NCI-H2196 treated with DMSO at 0.1 percent for 48 hours (cell line): ENCODE results near the gene CCND1.
"Not testable (repeated sequence)": the region's sequence is repeated elsewhere in the genome, so short reads cannot be mapped to it uniquely, and the experiment has no call there.

Source experiments
- DNase-seq: peaks from one replicate; lab custom pipeline; 2025; ENCODE audit not compliant: unreplicated experiment; lab: John Stamatoyannopoulos, UW

CCND1 gene

GRCh38 chr11:69617682-69618081, 23.3 kb upstream of the CCND1 start:
- DNase-seq: no peak

- no peak for DNase-seq
Observed at GRCh38 chr11:69618237-69618636, 22.7 kb upstream of the CCND1 start.

- DNase-seq: no peak
Observed at GRCh38 chr11:69620683-69621290, 20.2 kb upstream of the CCND1 start.

GRCh38 chr11:69622097-69622681, 18.8 kb upstream of the CCND1 start:
- not testable (repeated sequence) for DNase-seq

- no peak for DNase-seq
Observed at GRCh38 chr11:69624293-69624692, 16.7 kb upstream of the CCND1 start.

- DNase-seq: no peak
Observed at GRCh38 chr11:69625476-69625875, 15.5 kb upstream of the CCND1 start.

GRCh38 chr11:69627551-69627950, 13.4 kb upstream of the CCND1 start:
- DNase-seq: no peak

GRCh38 chr11:69630017-69630416, 10.9 kb upstream of the CCND1 start:
- DNase-seq: no peak

GRCh38 chr11:69630424-69630823, 10.5 kb upstream of the CCND1 start:
- DNase-seq: no peak

GRCh38 chr11:69632900-69633299, 8.1 kb upstream of the CCND1 start:
- no peak for DNase-seq

GRCh38 chr11:69634069-69634468, 6.9 kb upstream of the CCND1 start:
- no peak for DNase-seq

- DNase-seq: no peak
Observed at GRCh38 chr11:69634590-69634989, 6.4 kb upstream of the CCND1 start.

GRCh38 chr11:69635195-69635594, 5.8 kb upstream of the CCND1 start:
- DNase-seq: no peak

GRCh38 chr11:69635804-69636511, 5.0 kb upstream of the CCND1 start:
- no peak for DNase-seq

- DNase-seq: no peak
Observed at GRCh38 chr11:69636512-69637197, 4.3 kb upstream of the CCND1 start.

GRCh38 chr11:69637198-69637940, 3.6 kb upstream of the CCND1 start:
- no peak for DNase-seq

- no peak for DNase-seq
Observed at GRCh38 chr11:69637941-69638871, 2.8 kb upstream of the CCND1 start.

GRCh38 chr11:69638941-69639681, 1.8 kb upstream of the CCND1 start:
- DNase-seq: peak; percentile 81

- DNase-seq: no peak
Observed at GRCh38 chr11:69639831-69640230, 1.1 kb upstream of the CCND1 start.
